ENCODE results near the gene KCTD1.

Gene KCTD1

GRCh38 chr18:26479681-26480079 is 68.7 kb downstream of the KCTD1 start:
- no peak for DNase-seq

GRCh38 chr18:26479065-26479680 is 69.2 kb downstream of the KCTD1 start:
- no peak for DNase-seq

GRCh38 chr18:26477828-26478466 is 70.4 kb downstream of the KCTD1 start:
- DNase-seq = no peak

GRCh38 chr18:26476697-26477096 is 71.7 kb downstream of the KCTD1 start:
- no peak for DNase-seq

GRCh38 chr18:26474542-26474941 is 73.8 kb downstream of the KCTD1 start:
- no peak for DNase-seq

GRCh38 chr18:26473672-26474071 is 74.7 kb downstream of the KCTD1 start:
- no peak for DNase-seq

- no peak for DNase-seq
These were observed 76.5 kb downstream of the KCTD1 start for GRCh38 chr18:26471826-26472225.

- no peak for DNase-seq
These were observed 77.3 kb downstream of the KCTD1 start for GRCh38 chr18:26471027-26471426.

GRCh38 chr18:26470011-26470637 is 78.2 kb downstream of the KCTD1 start:
- DNase-seq = no peak

GRCh38 chr18:26468931-26469340 is 79.4 kb downstream of the KCTD1 start:
- DNase-seq = no peak

GRCh38 chr18:26466026-26466425 is 82.3 kb downstream of the KCTD1 start:
- no peak for DNase-seq

- DNase-seq = no peak
These were observed 82.9 kb downstream of the KCTD1 start for GRCh38 chr18:26465431-26465830.

- no peak for DNase-seq
These were observed 84.0 kb downstream of the KCTD1 start for GRCh38 chr18:26464128-26465011.

GRCh38 chr18:26462355-26462754 is 86.0 kb downstream of the KCTD1 start:
- DNase-seq = no peak

GRCh38 chr18:26461405-26461804 is 86.9 kb downstream of the KCTD1 start:
- DNase-seq = no peak

GRCh38 chr18:26460449-26461091 is 87.8 kb downstream of the KCTD1 start:
- no peak for DNase-seq

- no peak for DNase-seq
These were observed 88.5 kb downstream of the KCTD1 start for GRCh38 chr18:26459884-26460283.

- DNase-seq = no peak
These were observed 89.0 kb downstream of the KCTD1 start for GRCh38 chr18:26459340-26459739.

GRCh38 chr18:26458526-26459232 is 89.7 kb downstream of the KCTD1 start:
- no peak for DNase-seq

- DNase-seq = no peak
These were observed 90.6 kb downstream of the KCTD1 start for GRCh38 chr18:26457611-26458353.

- DNase-seq = no peak
These were observed 91.2 kb downstream of the KCTD1 start for GRCh38 chr18:26457195-26457594.
